ENCODE data around the gene SEZ6L2.

The SEZ6L2 gene

GRCh38 chr16:29845656-29846055 is 53.7 kb downstream of the SEZ6L2 start:
- no peak for TF ChIP-seq CTCF (IDR thresholded peaks at IDR 0.05; ENCODE audit: borderline replicate concordance, insufficient read depth, low read depth, low read length)
- no peak overlapping the region for H3K4me3 ChIP-seq (ENCODE audit: low read depth, low read length)

GRCh38 chr16:29844575-29845331 is 54.6 kb downstream of the SEZ6L2 start:
- TF ChIP-seq CTCF (IDR thresholded peaks at IDR 0.05; ENCODE audit: borderline replicate concordance, insufficient read depth, low read depth, low read length) = no peak
- no peak overlapping the region for H3K4me3 ChIP-seq (ENCODE audit: low read depth, low read length)

GRCh38 chr16:29843931-29844330 is 55.4 kb downstream of the SEZ6L2 start:
- H3K4me3 ChIP-seq (ENCODE audit: low read depth, low read length) = no peak overlapping the region
- TF ChIP-seq CTCF (IDR thresholded peaks at IDR 0.05; ENCODE audit: borderline replicate concordance, insufficient read depth, low read depth, low read length) = no peak

GRCh38 chr16:29842732-29843346 is 56.5 kb downstream of the SEZ6L2 start:
- no peak overlapping the region for H3K4me3 ChIP-seq (ENCODE audit: low read depth, low read length)
- TF ChIP-seq CTCF (IDR thresholded peaks at IDR 0.05; ENCODE audit: borderline replicate concordance, insufficient read depth, low read depth, low read length) = no peak

GRCh38 chr16:29841631-29842030 is 57.7 kb downstream of the SEZ6L2 start:
- TF ChIP-seq CTCF (IDR thresholded peaks at IDR 0.05; ENCODE audit: borderline replicate concordance, insufficient read depth, low read depth, low read length) = no peak
- no peak overlapping the region for H3K4me3 ChIP-seq (ENCODE audit: low read depth, low read length)

- TF ChIP-seq CTCF (IDR thresholded peaks at IDR 0.05; ENCODE audit: borderline replicate concordance, insufficient read depth, low read depth, low read length) = no peak
- H3K4me3 ChIP-seq (ENCODE audit: low read depth, low read length) = no peak overlapping the region
Observed at GRCh38 chr16:29840240-29840639, 59.1 kb downstream of the SEZ6L2 start.

- no peak overlapping the region for H3K4me3 ChIP-seq (ENCODE audit: low read depth, low read length)
- TF ChIP-seq CTCF (IDR thresholded peaks at IDR 0.05; ENCODE audit: borderline replicate concordance, insufficient read depth, low read depth, low read length) = no peak
Observed at GRCh38 chr16:29839822-29840221, 59.5 kb downstream of the SEZ6L2 start.

Measured in GM12875 (cell line).